ENCODE data around the gene STRBP. TPM values are rescaled to one million over a fixed set of nuclear protein-coding genes. Genes with fewer than 3 reads are reported as not detected.

Gene STRBP
- total RNA-seq, 1 experiment from 2014 or later, result 74.0 TPM

GRCh38 chr9:123120131-123120530 lies 148.3 kb downstream of the STRBP start:
- H4K8ac ChIP-seq (replicated peaks; ENCODE audit: insufficient read length, low read depth, low read length), result no peak overlapping the region
- whole genome bisulfite sequencing (ENCODE audit: extremely low coverage, insufficient read length, low lambda C conversion rate), result no CpG with 5 or more reads among the region's 5 CpGs
- no peak overlapping the region for H3K27ac ChIP-seq (ENCODE audit: insufficient read length, low read depth, low read length)

More at GRCh38 chr9:123120131-123120530, 148.3 kb downstream of the STRBP start:
- no peak for TF ChIP-seq CTCF (conservative IDR thresholded peaks at IDR 0.05)
- no peak overlapping the region for H3K4me2 ChIP-seq (ENCODE audit: insufficient read depth, insufficient read length, low read length)
- H2BK120ac ChIP-seq (ENCODE audit: low read depth, low read length, poor library complexity, severe bottlenecking), result no peak overlapping the region
- peaks cover 16 to 21% (median 18%) of the 10 kb centered on the region in 3 experiments for H3K36me3 Mint-ChIP-seq (ENCODE audit: insufficient read depth in 1 of 3, low read depth in 3 of 3)
- H2BK20ac ChIP-seq (ENCODE audit: low read depth, low read length, poor library complexity, severe bottlenecking), result no peak overlapping the region
- no peak overlapping the region for H3K18ac ChIP-seq (ENCODE audit: insufficient read length, low read depth, low read length)
- H3T11ph ChIP-seq (ENCODE audit: low read length), result no peak overlapping the region
- no peak overlapping the region for H3K23ac ChIP-seq (ENCODE audit: insufficient read length, low read depth, low read length)
- H4K91ac ChIP-seq (ENCODE audit: insufficient read length, low read depth, low read length), result no peak overlapping the region
- H2AFZ ChIP-seq (ENCODE audit: low read length), result no peak overlapping the region
- DNase-seq, result no peak
- H3K14ac ChIP-seq (ENCODE audit: insufficient read depth, low read length), result no peak overlapping the region
- no peaks in the 10 kb centered on the region for H3K9me3 ChIP-seq (ENCODE audit: control insufficient read depth, low read depth, low read length)
- H3K27me3 Mint-ChIP-seq (ENCODE audit: low read depth), result no peaks in the 10 kb centered on the region
- 0 out of 7 replicates have a peak overlapping the region, but pooled peaks of 1 of the 3 experiments have one; percentile 8 for H3K27ac Mint-ChIP-seq
- H3K4me1 Mint-ChIP-seq, result peaks cover 10 to 18% of the 10 kb centered on the region in 2 experiments
- H3K4me1 ChIP-seq (ENCODE audit: insufficient read depth, low read length), result no peaks in the 10 kb centered on the region
- no peaks in the 10 kb centered on the region for H3K23me2 ChIP-seq (ENCODE audit: insufficient read length, low read depth, low read length, poor library complexity, severe bottlenecking)
- no peaks in the 10 kb centered on the region for H3K79me2 ChIP-seq (ENCODE audit: insufficient read depth, low read length)
- no peak overlapping the region for H2AK5ac ChIP-seq (ENCODE audit: insufficient read length, low read length)
- no peak overlapping the region for H2BK15ac ChIP-seq (ENCODE audit: low read depth, low read length)
- no peak overlapping the region for H3K56ac ChIP-seq (ENCODE audit: insufficient read length, low read depth, low read length)
- H4K20me1 ChIP-seq (ENCODE audit: control insufficient read depth, insufficient read depth, insufficient read length), result no peaks in the 10 kb centered on the region
- no peaks in the 10 kb centered on the region for H3K9me3 Mint-ChIP-seq
- no peak overlapping the region for H2BK12ac ChIP-seq (ENCODE audit: insufficient read length, low read depth, low read length)
- H2BK5ac ChIP-seq (ENCODE audit: insufficient read length, low read length), result no peak overlapping the region
- no peak overlapping the region for H3K9ac ChIP-seq (ENCODE audit: extremely low read depth, insufficient read length, low read length)
- no peaks in the 10 kb centered on the region for H3K27me3 ChIP-seq (ENCODE audit: insufficient read depth, low read length)
- H4K5ac ChIP-seq (ENCODE audit: insufficient read length, low read depth, low read length), result no peak overlapping the region
- H3K79me1 ChIP-seq (ENCODE audit: insufficient read depth, low read depth, low read length, poor library complexity, severe bottlenecking), result no peaks in the 10 kb centered on the region
- no peak overlapping the region for H3K4me3 Mint-ChIP-seq
- H3K4ac ChIP-seq (ENCODE audit: low read depth, low read length), result no peak overlapping the region
